Middle frontal gyrus (tissue), 1 donor: ENCODE results near the gene SAA4.
"Not testable (repeated sequence)": the region's sequence is repeated elsewhere in the genome, so short reads cannot be mapped to it uniquely, and the experiment has no call there.

Experiments used
- DNase-seq: peaks from one replicate; pipeline ENCODE4 v3.0.0-alpha.2; 2015; ENCODE audit warnings: low spot score; ENCODE audit errors: extremely low spot score

The SAA4 gene

GRCh38 chr11:18236664-18237356 is at the start of gene SAA4:
Gene SAA4 (minus strand): TSS chr11:18236802. CDS start chr11:18235926, 876 bp downstream.
- no peak for DNase-seq

- DNase-seq: no peak
Measured at GRCh38 chr11:18285841-18286240, 49.2 kb upstream of the SAA4 start.

- DNase-seq: no peak
Measured at GRCh38 chr11:18282626-18283025, 46.0 kb upstream of the SAA4 start.

GRCh38 chr11:18280438-18281045 is 43.9 kb upstream of the SAA4 start:
- no peak for DNase-seq

GRCh38 chr11:18277565-18278271 is 41.1 kb upstream of the SAA4 start:
- no peak for DNase-seq

GRCh38 chr11:18271206-18271605 is 34.6 kb upstream of the SAA4 start:
- DNase-seq: no peak

GRCh38 chr11:18270102-18270501 is 33.5 kb upstream of the SAA4 start:
- no peak for DNase-seq

- not testable (repeated sequence) for DNase-seq
Measured at GRCh38 chr11:18269252-18269651, 32.6 kb upstream of the SAA4 start.

GRCh38 chr11:18267335-18268133 is 30.9 kb upstream of the SAA4 start:
- not testable (repeated sequence) for DNase-seq

GRCh38 chr11:18265949-18266348 is 29.3 kb upstream of the SAA4 start, which contains the start of gene SAA1:
Gene SAA1 (plus strand): TSS chr11:18266264. CDS start chr11:18266888, 624 bp downstream.
- DNase-seq: no peak

GRCh38 chr11:18264677-18265555 is 28.3 kb upstream of the SAA4 start:
- no peak for DNase-seq

GRCh38 chr11:18264035-18264434 is 27.4 kb upstream of the SAA4 start:
- DNase-seq: no peak

GRCh38 chr11:18262681-18263350 is 26.2 kb upstream of the SAA4 start:
- not testable (repeated sequence) for DNase-seq

- DNase-seq: no peak
Measured at GRCh38 chr11:18261721-18262120, 25.1 kb upstream of the SAA4 start.

- DNase-seq: no peak
Measured at GRCh38 chr11:18259259-18259658, 22.7 kb upstream of the SAA4 start.

- no peak for DNase-seq
Measured at GRCh38 chr11:18254781-18255361, 18.3 kb upstream of the SAA4 start.

- DNase-seq: no peak
Measured at GRCh38 chr11:18253778-18254338, 17.3 kb upstream of the SAA4 start.

GRCh38 chr11:18253233-18253632 is 16.6 kb upstream of the SAA4 start:
- no peak for DNase-seq

- DNase-seq: no peak
Measured at GRCh38 chr11:18248561-18248960, 12.0 kb upstream of the SAA4 start, which contains the start of gene SAA2. Gene SAA2 (minus strand): TSS chr11:18248668. CDS start chr11:18248011, 657 bp downstream.
